Mesothelial cell of epicardium (in vitro differentiated cells): ENCODE results near the gene C3orf49. TPM values are rescaled to one million over a fixed set of nuclear protein-coding genes. Genes with fewer than 3 reads are reported as not detected.

Experiments used
- DNase-seq, 2 experiments: peaks; one replicate each; pipeline ENCODE4 v3.0.0; 2021; ENCODE audit warnings: low spot score in 2 of 2; ENCODE audit not compliant: unreplicated experiment in 2 of 2
- H3K27ac Mint-ChIP-seq: 2 replicates; pipeline ENCODE4 v1.8.0; 2021; ENCODE audit warnings: mixed read lengths
- H3K27me3 Mint-ChIP-seq: 2 replicates; pipeline ENCODE4 v1.8.0; 2021; ENCODE audit warnings: low read depth, mixed read lengths
- H3K36me3 Mint-ChIP-seq: 2 replicates; pipeline ENCODE4 v1.8.0; 2021; ENCODE audit warnings: mixed read lengths
- H3K4me1 Mint-ChIP-seq: 2 replicates; pipeline ENCODE4 v1.8.0; 2021; ENCODE audit warnings: mixed read lengths
- H3K4me3 Mint-ChIP-seq: 2 replicates; pipeline ENCODE4 v1.8.0; 2021; ENCODE audit warnings: mild to moderate bottlenecking, moderate library complexity, mixed read lengths
- H3K9me3 Mint-ChIP-seq: 2 replicates; pipeline ENCODE4 v1.8.0; 2021; ENCODE audit warnings: mixed read lengths
- CTCF ChIP-seq: fragments of 200-600 bp; sonication (generic); IDR thresholded peaks from one replicate; pipeline ENCODE4 v1.5.0; 2021; ENCODE audit warnings: antibody characterized with exemption; ENCODE audit not compliant: unreplicated experiment
- total RNA-seq: library from RNA; stranded (reverse); gene quantifications from 3 replicates; pipeline ENCODE4 v1.2.1, GENCODE V29; 2021

C3orf49 gene
- total RNA-seq, 1 donor from 2014 or later: not detected

DNA sequence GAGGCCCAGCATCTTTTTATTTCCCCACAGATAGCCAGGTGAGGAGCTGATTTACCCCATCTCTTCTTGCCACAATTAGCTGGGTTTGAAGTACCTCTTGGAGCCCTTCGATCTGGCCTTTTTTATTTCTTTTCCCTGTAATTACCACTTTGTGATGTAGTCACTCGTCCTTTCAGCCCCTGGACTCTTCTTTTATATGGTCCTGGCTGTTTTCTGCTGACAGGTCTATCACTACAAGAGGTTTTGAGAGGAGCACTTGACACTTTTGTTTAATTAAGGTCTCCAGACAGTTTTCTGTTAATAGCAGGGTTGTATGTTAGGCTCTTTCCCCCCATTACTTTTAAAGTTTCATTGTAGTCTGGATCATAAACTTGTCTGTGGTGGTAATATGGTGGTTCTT is 56.4 kb downstream of the C3orf49 start:
- Mint-ChIP-seq H3K27me3 (no peaks in the 10 kb centered on the region), H3K4me1 (peaks cover 37% of the 10 kb centered on the region), H3K9me3 (no peaks in the 10 kb centered on the region), H3K4me3 (no peak overlapping the region), H3K36me3 (no peaks in the 10 kb centered on the region), H3K27ac (no peak overlapping the region)
- DNase-seq: no peak
- TF ChIP-seq CTCF: no peak

- no peak for DNase-seq
- Mint-ChIP-seq H3K4me1 (peaks cover 33% of the 10 kb centered on the region), H3K36me3 (no peaks in the 10 kb centered on the region), H3K27ac (peak overlapping the region; percentile 78), H3K4me3 (no peak overlapping the region), H3K27me3 (no peaks in the 10 kb centered on the region), H3K9me3 (no peaks in the 10 kb centered on the region)
- no peak for TF ChIP-seq CTCF
These were observed 57.2 kb downstream of the C3orf49 start for GRCh38 chr3:63876260-63876659.

DNA sequence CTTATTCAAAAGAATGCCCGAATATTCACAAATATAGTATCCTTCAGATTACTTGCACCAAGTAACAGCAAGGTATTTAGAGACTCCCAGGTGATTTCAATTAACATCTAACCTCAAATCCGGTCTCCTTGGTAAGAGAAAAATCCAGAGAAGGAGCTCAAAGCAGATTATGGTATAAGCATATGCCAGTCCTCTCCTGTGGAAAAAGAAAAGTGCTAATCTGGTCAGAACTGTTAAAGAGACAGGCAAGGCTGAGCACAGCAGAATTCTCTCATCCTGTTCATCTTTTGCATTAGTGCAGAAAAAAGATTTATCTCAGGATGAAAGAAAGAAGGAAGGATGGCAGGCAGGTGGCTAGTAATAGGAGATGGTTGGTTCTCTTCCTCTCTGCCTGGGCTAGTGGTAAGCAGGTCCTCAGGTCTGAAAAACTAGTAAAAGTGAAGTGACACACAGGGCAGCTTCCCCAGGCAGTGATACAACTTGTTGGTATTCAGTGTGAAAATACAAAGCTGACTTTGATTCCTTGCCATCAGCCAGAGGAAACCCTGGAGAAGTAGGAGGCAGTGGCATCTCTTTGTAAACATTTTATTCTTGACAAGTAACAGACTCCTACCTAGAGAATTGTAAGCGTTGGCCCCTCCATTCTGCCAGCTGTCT is 58.8 kb downstream of the C3orf49 start:
- Mint-ChIP-seq H3K27ac (no peak overlapping the region), H3K36me3 (no peaks in the 10 kb centered on the region), H3K4me1 (peaks cover 33% of the 10 kb centered on the region), H3K27me3 (no peaks in the 10 kb centered on the region), H3K4me3 (no peak overlapping the region), H3K9me3 (no peaks in the 10 kb centered on the region)
- no peak for DNase-seq
- no peak for TF ChIP-seq CTCF

DNA sequence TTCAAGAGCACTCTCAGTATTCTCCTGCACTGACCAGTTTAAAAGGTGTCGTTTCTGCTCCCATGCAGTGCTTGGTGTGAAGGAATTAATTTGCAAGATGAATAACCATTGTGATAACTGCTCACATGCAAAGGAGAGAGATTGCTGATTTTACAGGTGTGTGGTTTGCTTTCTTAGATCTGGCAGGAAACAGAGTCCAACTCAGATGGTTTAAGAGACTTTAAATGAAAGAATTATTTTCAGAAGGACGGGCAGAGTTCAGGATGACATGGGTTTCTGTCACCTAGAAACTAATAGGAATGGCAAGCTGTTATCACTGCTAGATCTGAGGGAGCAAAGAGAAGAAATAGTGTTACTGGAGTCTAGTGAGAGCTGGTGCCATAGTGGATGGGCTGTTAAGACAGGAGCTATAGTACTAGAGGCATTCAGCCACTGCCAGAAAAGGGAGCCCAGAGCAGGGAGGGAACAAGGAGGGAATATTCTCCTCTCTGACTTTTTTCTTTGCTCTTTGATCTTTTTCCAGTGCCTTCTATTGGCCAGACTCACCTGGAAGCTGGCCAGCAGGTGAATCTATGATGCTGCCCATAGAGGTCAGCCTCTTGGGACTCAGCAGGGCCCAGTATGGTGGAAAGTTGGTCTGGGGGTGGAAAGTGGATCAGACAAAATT is 59.4 kb downstream of the C3orf49 start:
- TF ChIP-seq CTCF: no peak
- DNase-seq: no peak
- Mint-ChIP-seq H3K36me3 (no peaks in the 10 kb centered on the region), H3K27me3 (no peaks in the 10 kb centered on the region), H3K4me1 (peaks cover 33% of the 10 kb centered on the region), H3K27ac (no peak overlapping the region), H3K4me3 (no peak overlapping the region), H3K9me3 (no peaks in the 10 kb centered on the region)

DNA sequence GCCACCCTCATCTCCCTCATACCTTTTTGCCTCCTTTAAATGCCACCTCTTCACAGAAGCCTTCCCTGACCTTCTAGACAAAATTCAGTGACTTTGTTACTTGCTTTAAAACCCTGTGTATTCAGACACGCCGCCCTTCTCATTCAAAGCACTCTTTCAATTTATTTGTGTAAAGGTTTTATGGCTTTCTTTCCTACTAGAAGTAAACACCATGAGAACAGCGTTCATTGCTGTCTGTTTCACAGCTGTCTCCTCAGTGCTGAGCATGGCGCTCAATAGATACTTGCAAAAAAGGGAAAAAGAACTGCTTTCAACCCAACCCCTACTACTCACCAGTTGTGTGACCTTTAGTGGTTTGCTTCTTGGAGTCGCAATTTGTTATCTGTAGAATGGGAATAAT is 61.6 kb downstream of the C3orf49 start:
- Mint-ChIP-seq H3K9me3 (no peaks in the 10 kb centered on the region), H3K36me3 (no peaks in the 10 kb centered on the region), H3K27ac (no peak overlapping the region), H3K4me3 (no peak overlapping the region), H3K4me1 (peaks cover 28% of the 10 kb centered on the region), H3K27me3 (no peaks in the 10 kb centered on the region)
- no peak for DNase-seq
- no peak for TF ChIP-seq CTCF
